Femur (tissue), 1 donor: ENCODE data around the gene FOXC2.

ENCODE experiments used
- DNase-seq: peaks from one replicate; pipeline ENCODE4 v3.0.0-alpha.2; 2017

The FOXC2 gene

GRCh38 chr16:86558355-86559193, 8.1 kb upstream of the FOXC2 start:
- DNase-seq, result no peak

- DNase-seq, result no peak
Measured at GRCh38 chr16:86559802-86560305, 6.8 kb upstream of the FOXC2 start.

GRCh38 chr16:86562356-86562755, 4.3 kb upstream of the FOXC2 start:
- no peak for DNase-seq

GRCh38 chr16:86563469-86564345, 2.9 kb upstream of the FOXC2 start:
- peak; percentile 94 for DNase-seq

- DNase-seq, result no peak
Measured at GRCh38 chr16:86565181-86565631, 1.4 kb upstream of the FOXC2 start.

GRCh38 chr16:86565644-86566511, 751 bp upstream of the FOXC2 start:
- DNase-seq, result no peak

- DNase-seq, result peak; percentile 57
Measured at GRCh38 chr16:86566966-86567700, 504 bp downstream of the FOXC2 start.

- no peak for DNase-seq
Measured at GRCh38 chr16:86567701-86568581, 1.3 kb downstream of the FOXC2 start.

GRCh38 chr16:86568677-86569623, 2.3 kb downstream of the FOXC2 start:
- DNase-seq, result no peak

GRCh38 chr16:86569701-86570447, 3.2 kb downstream of the FOXC2 start:
- no peak for DNase-seq

GRCh38 chr16:86570558-86571529, 4.2 kb downstream of the FOXC2 start:
- DNase-seq, result no peak

- DNase-seq, result no peak
Measured at GRCh38 chr16:86571530-86571915, 4.9 kb downstream of the FOXC2 start.

GRCh38 chr16:86572041-86572521, 5.5 kb downstream of the FOXC2 start:
- no peak for DNase-seq

- DNase-seq, result no peak
Measured at GRCh38 chr16:86572606-86573005, 6.0 kb downstream of the FOXC2 start.

- DNase-seq, result no peak
Measured at GRCh38 chr16:86573215-86573614, 6.6 kb downstream of the FOXC2 start.

GRCh38 chr16:86573646-86574508, 7.2 kb downstream of the FOXC2 start:
- DNase-seq, result no peak
